T-helper 17 cell (primary cell): ENCODE measurements around the gene THSD7A. TPM values are rescaled to one million over a fixed set of nuclear protein-coding genes. Genes with fewer than 3 reads are reported as not detected.
"Not testable (repeated sequence)": the region's sequence is repeated elsewhere in the genome, so short reads cannot be mapped to it uniquely, and the experiment has no call there.

Experiments used
- ATAC-seq: fragments of 150-1000 bp; cut with Tn5 transposase; 2 replicates; pipeline ENCODE4 v1.10.0; 2021; ENCODE audit warnings: mild to moderate bottlenecking, moderate library complexity
- DNase-seq, 3 donors: peaks; one replicate each; pipeline versions ENCODE4 v3.0.0 to v3.0.0-alpha.2; 2020 to 2021
- H3K9me3 ChIP-seq: one replicate; pipeline ENCODE4 v1.7.0; 2013; ENCODE audit warnings: low read length, mild to moderate bottlenecking; ENCODE audit not compliant: control insufficient read depth, poor library complexity, severe bottlenecking
- H3K27ac Mint-ChIP-seq: one replicate; pipeline ENCODE4 v1.8.0; 2022; ENCODE audit warnings: mild to moderate bottlenecking, moderate library complexity, mixed read lengths
- H3K27me3 Mint-ChIP-seq: one replicate; pipeline ENCODE4 v1.8.0; 2022; ENCODE audit warnings: mixed read lengths
- H3K36me3 Mint-ChIP-seq: one replicate; pipeline ENCODE4 v1.8.0; 2022; ENCODE audit warnings: low read depth, mixed read lengths
- H3K4me1 Mint-ChIP-seq: one replicate; pipeline ENCODE4 v1.8.0; 2022; ENCODE audit warnings: mild to moderate bottlenecking, mixed read lengths
- H3K4me3 Mint-ChIP-seq: one replicate; pipeline ENCODE4 v1.8.0; 2022; ENCODE audit warnings: mild to moderate bottlenecking, moderate library complexity, mixed read lengths
- total RNA-seq, 4 donors: library from RNA in 2 of 4; stranded (reverse) in 2 of 4; gene quantifications; one replicate each; pipeline ENCODE4 v1.2.3 and lab custom pipeline; 2022 to 2026

Gene THSD7A
- total RNA-seq, 2 donors from 2014 or later, result 0.07 TPM; not detected in 1

- DNase-seq, result no peak
- ATAC-seq, result no peak
- no peaks in the 10 kb centered on the region for H3K9me3 ChIP-seq
- Mint-ChIP-seq H3K27ac (no peak overlapping the region), H3K4me3 (no peak overlapping the region), H3K36me3 (no peaks in the 10 kb centered on the region), H3K4me1 (no peaks in the 10 kb centered on the region), H3K27me3 (no peaks in the 10 kb centered on the region)
Observed at GRCh38 chr7:11552676-11553296, 279.2 kb downstream of the THSD7A start.

GRCh38 chr7:11551470-11551869 lies 280.5 kb downstream of the THSD7A start:
- H3K36me3 Mint-ChIP-seq, result no peaks in the 10 kb centered on the region
- H3K9me3 ChIP-seq, result no peaks in the 10 kb centered on the region

GRCh38 chr7:11548532-11548931 lies 283.5 kb downstream of the THSD7A start:
- Mint-ChIP-seq H3K27ac (no peak overlapping the region), H3K4me1 (no peaks in the 10 kb centered on the region), H3K36me3 (no peaks in the 10 kb centered on the region), H3K27me3 (no peaks in the 10 kb centered on the region), H3K4me3 (no peak overlapping the region)
- ATAC-seq (no peak), DNase-seq (no peak)
- no peaks in the 10 kb centered on the region for H3K9me3 ChIP-seq

More at GRCh38 chr7:11551470-11551869, 280.5 kb downstream of the THSD7A start:
- Mint-ChIP-seq H3K4me1 (no peaks in the 10 kb centered on the region), H3K4me3 (no peak overlapping the region), H3K27ac (no peak overlapping the region), H3K27me3 (no peaks in the 10 kb centered on the region)
- DNase-seq (no peak), ATAC-seq (no peak)

- DNase-seq, result no peak
- H3K27ac Mint-ChIP-seq, result no peak overlapping the region
- H3K27me3 Mint-ChIP-seq, result no peaks in the 10 kb centered on the region
- H3K4me1 Mint-ChIP-seq, result no peaks in the 10 kb centered on the region
- no peak for ATAC-seq
- H3K9me3 ChIP-seq, result no peaks in the 10 kb centered on the region
- H3K4me3 Mint-ChIP-seq, result no peak overlapping the region
- no peaks in the 10 kb centered on the region for H3K36me3 Mint-ChIP-seq
Observed at GRCh38 chr7:11541330-11541729, 290.7 kb downstream of the THSD7A start.

GRCh38 chr7:11540271-11540761 lies 291.7 kb downstream of the THSD7A start:
- H3K4me1 Mint-ChIP-seq, result no peaks in the 10 kb centered on the region
- no peaks in the 10 kb centered on the region for H3K9me3 ChIP-seq
- DNase-seq (no peak), ATAC-seq (no peak)
- no peaks in the 10 kb centered on the region for H3K36me3 Mint-ChIP-seq
- H3K27ac Mint-ChIP-seq, result no peak overlapping the region
- no peak overlapping the region for H3K4me3 Mint-ChIP-seq
- no peaks in the 10 kb centered on the region for H3K27me3 Mint-ChIP-seq

GRCh38 chr7:11539853-11540252 lies 292.1 kb downstream of the THSD7A start:
- ATAC-seq (no peak), DNase-seq (no peak)
- no peak overlapping the region for H3K27ac Mint-ChIP-seq
- no peak overlapping the region for H3K4me3 Mint-ChIP-seq
- no peaks in the 10 kb centered on the region for H3K4me1 Mint-ChIP-seq
- H3K27me3 Mint-ChIP-seq, result no peaks in the 10 kb centered on the region
- no peaks in the 10 kb centered on the region for H3K9me3 ChIP-seq
- no peaks in the 10 kb centered on the region for H3K36me3 Mint-ChIP-seq

- no peak overlapping the region for H3K4me3 Mint-ChIP-seq
- no peaks in the 10 kb centered on the region for H3K36me3 Mint-ChIP-seq
- H3K27ac Mint-ChIP-seq, result no peak overlapping the region
- no peak for DNase-seq
- no peaks in the 10 kb centered on the region for H3K9me3 ChIP-seq
- no peaks in the 10 kb centered on the region for H3K27me3 Mint-ChIP-seq
- ATAC-seq, result no peak
- no peaks in the 10 kb centered on the region for H3K4me1 Mint-ChIP-seq
Observed at GRCh38 chr7:11538751-11539299, 293.2 kb downstream of the THSD7A start.

- no peaks in the 10 kb centered on the region for H3K27me3 Mint-ChIP-seq
- no peak overlapping the region for H3K4me3 Mint-ChIP-seq
- ATAC-seq (no peak), DNase-seq (no peak)
- H3K4me1 Mint-ChIP-seq, result no peaks in the 10 kb centered on the region
- H3K9me3 ChIP-seq, result no peaks in the 10 kb centered on the region
- H3K27ac Mint-ChIP-seq, result no peak overlapping the region
- no peaks in the 10 kb centered on the region for H3K36me3 Mint-ChIP-seq
Observed at GRCh38 chr7:11533229-11533820, 298.7 kb downstream of the THSD7A start.

- no peak for ATAC-seq
- no peaks in the 10 kb centered on the region for H3K27me3 Mint-ChIP-seq
- no peaks in the 10 kb centered on the region for H3K4me1 Mint-ChIP-seq
- H3K4me3 Mint-ChIP-seq, result no peak overlapping the region
- no peaks in the 10 kb centered on the region for H3K9me3 ChIP-seq
- no peaks in the 10 kb centered on the region for H3K36me3 Mint-ChIP-seq
- no peak for DNase-seq
- H3K27ac Mint-ChIP-seq, result no peak overlapping the region
Observed at GRCh38 chr7:11529382-11529781, 302.6 kb downstream of the THSD7A start.

- H3K4me1 Mint-ChIP-seq, result no peaks in the 10 kb centered on the region
- ATAC-seq (no peak), DNase-seq (no peak)
- no peaks in the 10 kb centered on the region for H3K27me3 Mint-ChIP-seq
- H3K9me3 ChIP-seq, result no peaks in the 10 kb centered on the region
- no peaks in the 10 kb centered on the region for H3K36me3 Mint-ChIP-seq
- no peak overlapping the region for H3K4me3 Mint-ChIP-seq
- no peak overlapping the region for H3K27ac Mint-ChIP-seq
Observed at GRCh38 chr7:11527707-11528106, 304.3 kb downstream of the THSD7A start.

- no peaks in the 10 kb centered on the region for H3K9me3 ChIP-seq
- Mint-ChIP-seq H3K27me3 (no peaks in the 10 kb centered on the region), H3K4me1 (no peaks in the 10 kb centered on the region), H3K27ac (no peak overlapping the region), H3K4me3 (no peak overlapping the region), H3K36me3 (no peaks in the 10 kb centered on the region)
- no peak for DNase-seq
- ATAC-seq, result no peak
Observed at GRCh38 chr7:11524476-11525397, 307.3 kb downstream of the THSD7A start.

GRCh38 chr7:11521964-11522499 lies 310.0 kb downstream of the THSD7A start:
- not testable (repeated sequence) for H3K9me3 ChIP-seq, H3K27ac Mint-ChIP-seq, H3K36me3 Mint-ChIP-seq, DNase-seq, H3K4me1 Mint-ChIP-seq, H3K27me3 Mint-ChIP-seq, H3K4me3 Mint-ChIP-seq, ATAC-seq

- ATAC-seq, result no peak
- H3K4me3 Mint-ChIP-seq, result no peak overlapping the region
- no peak overlapping the region for H3K27ac Mint-ChIP-seq
- no peak for DNase-seq
- no peaks in the 10 kb centered on the region for H3K9me3 ChIP-seq
- no peaks in the 10 kb centered on the region for H3K36me3 Mint-ChIP-seq
- H3K4me1 Mint-ChIP-seq, result peaks cover 2% of the 10 kb centered on the region
- no peaks in the 10 kb centered on the region for H3K27me3 Mint-ChIP-seq
Observed at GRCh38 chr7:11517853-11518252, 314.1 kb downstream of the THSD7A start.
